22Rv1 (cell line): Measurements from ENCODE around the gene LRIT1.
A peak's percentile ranks its signal among the peaks of the same experiment; 100 is the strongest.

Source experiments
- H3K27ac ChIP-seq: fragments of 450-650 bp; 2 replicates; pipeline ENCODE4 v1.5.1; 2017
- CTCF ChIP-seq: fragments of 450-650 bp; IDR thresholded peaks from 2 replicates; pipeline ENCODE4 v1.5.1; 2017; ENCODE audit warnings: mild to moderate bottlenecking
- ZFX ChIP-seq: fragments of 450-650 bp; IDR thresholded peaks from 2 replicates; pipeline ENCODE4 v1.6.1; 2017; ENCODE audit warnings: antibody characterized with exemption, borderline replicate concordance

Gene LRIT1

DNA sequence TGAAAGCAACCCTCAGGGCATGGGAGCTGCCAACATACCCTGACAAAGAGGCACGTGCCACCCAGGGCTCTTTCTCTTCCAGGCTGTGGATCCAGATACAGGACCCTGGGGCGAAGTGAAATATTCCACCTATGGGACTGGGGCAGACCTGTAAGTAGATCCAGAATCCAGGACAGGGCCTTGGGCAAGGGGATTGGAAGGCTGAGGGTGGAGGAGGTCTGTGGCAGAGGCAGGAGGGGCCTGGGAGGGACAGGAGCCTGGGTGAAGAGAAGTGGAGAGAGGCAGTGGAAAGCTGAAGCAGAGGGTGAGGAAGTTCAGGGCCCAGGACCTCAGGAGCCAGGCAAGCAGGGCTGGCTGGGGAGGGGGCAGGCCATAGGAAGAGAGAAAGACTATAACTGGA is 29.8 kb downstream of the LRIT1 start:
- TF ChIP-seq CTCF (no peak), ZFX (no peak)
- H3K27ac ChIP-seq, result no peak overlapping the region

- TF ChIP-seq ZFX (no peak), CTCF (no peak)
- H3K27ac ChIP-seq, result no peak overlapping the region
These were observed 33.3 kb downstream of the LRIT1 start for GRCh38 chr10:84208023-84208422.

DNA sequence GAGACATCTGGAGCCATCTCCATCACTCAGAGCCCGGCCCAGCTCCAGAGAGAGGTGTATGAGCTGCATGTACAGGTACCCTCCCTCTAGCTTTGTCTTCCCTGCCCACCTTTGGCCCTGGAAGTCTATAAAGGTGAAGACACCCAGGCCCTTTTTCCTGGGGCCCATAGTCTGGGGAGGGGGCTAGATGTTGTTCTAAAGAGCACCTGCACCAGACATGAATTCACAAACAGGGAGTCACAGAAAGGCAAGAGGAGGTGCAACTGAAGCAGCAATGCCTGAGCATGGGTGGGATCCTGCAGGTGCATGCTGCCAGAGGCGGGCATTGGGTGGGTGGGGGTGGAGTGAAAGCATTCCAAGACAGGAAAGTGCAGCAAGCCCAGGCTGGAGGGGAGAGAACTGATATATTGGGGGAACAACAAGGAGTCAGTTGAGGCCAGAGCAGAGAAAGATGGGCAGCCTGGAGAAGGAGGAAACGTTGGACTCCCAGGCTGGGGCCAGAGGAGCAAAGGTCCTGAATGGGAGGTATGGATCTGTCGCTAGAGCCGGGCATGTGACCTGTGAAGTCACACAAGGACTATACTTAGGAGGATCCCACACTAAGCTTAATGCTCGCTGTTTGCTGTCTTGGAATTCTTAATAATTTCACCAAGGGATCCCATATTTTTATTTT is 35.4 kb downstream of the LRIT1 start:
- TF ChIP-seq CTCF (peak; percentile 62; the same call in 1 of the 2 replicates), ZFX (no peak)
- no peak overlapping the region for H3K27ac ChIP-seq

DNA sequence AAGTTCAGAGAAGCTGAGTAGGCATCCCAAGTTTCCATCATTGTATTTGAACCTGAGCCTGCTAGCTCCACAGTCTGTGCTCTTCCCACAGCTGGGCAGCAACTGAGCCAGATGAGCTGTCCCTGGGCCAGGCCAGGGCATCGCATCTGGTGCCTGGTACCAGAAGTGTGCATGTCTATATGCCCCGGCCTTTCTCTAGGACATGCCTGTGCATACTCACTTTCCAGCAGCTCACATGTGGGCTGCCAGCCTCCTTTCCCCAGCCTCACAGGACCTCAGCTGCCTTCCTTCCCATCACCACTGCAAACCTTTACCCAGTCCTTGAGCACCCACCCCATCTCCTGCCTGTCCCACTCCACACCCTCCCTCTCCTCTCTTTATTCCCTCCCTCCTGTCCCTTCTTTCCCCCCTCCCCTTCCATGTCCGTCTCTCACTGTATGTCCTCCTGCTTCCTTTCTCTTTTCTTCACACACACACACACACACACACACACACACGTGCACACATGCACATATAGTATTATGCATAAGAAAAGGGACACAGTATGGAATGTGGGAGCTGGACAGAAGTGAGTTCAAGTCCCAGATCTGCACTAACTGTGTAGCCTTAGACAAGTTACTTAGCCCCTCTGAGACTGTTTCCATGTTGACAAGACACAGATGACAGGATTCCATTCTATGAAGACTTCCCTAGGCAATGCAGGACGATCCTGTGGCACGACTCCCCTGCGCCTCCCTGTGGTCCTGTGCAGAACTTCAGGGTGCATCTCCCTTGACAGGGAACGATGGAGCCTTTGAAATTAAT is 36.1 kb downstream of the LRIT1 start:
- no peak overlapping the region for H3K27ac ChIP-seq
- TF ChIP-seq CTCF, result peak; percentile 91
- no peak for TF ChIP-seq ZFX

DNA sequence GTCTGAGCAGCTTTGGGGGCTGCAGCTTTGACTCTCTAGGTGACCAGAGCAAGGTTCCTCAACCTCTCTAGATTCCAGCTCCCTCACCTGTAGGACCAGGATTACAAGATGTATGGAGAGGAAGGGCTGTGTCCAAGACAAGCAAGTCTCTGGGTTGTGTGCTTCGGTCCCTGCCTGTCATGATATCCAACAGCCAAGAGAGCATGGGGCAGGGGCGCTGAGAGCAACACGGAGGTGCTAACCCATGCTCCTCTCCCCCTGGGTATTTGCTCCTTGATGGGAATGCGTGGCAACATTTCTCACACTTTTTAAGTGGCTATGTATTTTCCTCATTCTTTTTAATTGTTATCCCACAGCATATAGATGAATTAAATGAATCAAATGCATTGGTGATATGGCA is 36.7 kb downstream of the LRIT1 start:
- H3K27ac ChIP-seq, result no peak overlapping the region

GRCh38 chr10:84204122-84204521 is 37.2 kb downstream of the LRIT1 start:
- H3K27ac ChIP-seq, result no peak overlapping the region
- TF ChIP-seq ZFX (no peak), CTCF (peak; percentile 60)

More for the DNA sequence above, 36.7 kb downstream of the LRIT1 start:
- TF ChIP-seq CTCF, result no peak
- TF ChIP-seq ZFX, result no peak

DNA sequence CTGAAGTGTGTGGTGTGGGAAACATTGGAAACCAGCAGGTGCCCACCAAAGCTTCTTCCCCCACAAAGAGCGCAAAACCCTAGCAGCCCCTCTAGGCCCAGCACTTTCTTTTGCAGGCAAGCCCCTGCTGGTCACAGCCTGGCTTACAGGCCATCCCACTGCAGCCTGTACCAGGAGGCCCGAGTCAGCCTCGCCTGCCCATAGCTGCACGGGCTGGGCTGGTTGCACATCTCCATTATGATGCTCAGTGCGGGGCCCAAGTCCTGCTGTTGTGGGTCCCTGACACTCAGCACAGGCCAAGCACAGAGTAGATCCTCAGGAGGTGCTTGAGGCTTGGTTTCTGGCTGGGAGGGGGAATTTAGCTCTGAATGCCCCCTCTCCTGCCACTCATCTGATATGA is 39.0 kb downstream of the LRIT1 start:
- no peak overlapping the region for H3K27ac ChIP-seq
- TF ChIP-seq CTCF (no peak), ZFX (no peak)
